ENCODE results near the gene SYCE3. TPM values are rescaled to one million over a fixed set of nuclear protein-coding genes. Genes with fewer than 3 reads are reported as not detected.

SYCE3 gene
- total RNA-seq: not detected in 2 replicates

DNA sequence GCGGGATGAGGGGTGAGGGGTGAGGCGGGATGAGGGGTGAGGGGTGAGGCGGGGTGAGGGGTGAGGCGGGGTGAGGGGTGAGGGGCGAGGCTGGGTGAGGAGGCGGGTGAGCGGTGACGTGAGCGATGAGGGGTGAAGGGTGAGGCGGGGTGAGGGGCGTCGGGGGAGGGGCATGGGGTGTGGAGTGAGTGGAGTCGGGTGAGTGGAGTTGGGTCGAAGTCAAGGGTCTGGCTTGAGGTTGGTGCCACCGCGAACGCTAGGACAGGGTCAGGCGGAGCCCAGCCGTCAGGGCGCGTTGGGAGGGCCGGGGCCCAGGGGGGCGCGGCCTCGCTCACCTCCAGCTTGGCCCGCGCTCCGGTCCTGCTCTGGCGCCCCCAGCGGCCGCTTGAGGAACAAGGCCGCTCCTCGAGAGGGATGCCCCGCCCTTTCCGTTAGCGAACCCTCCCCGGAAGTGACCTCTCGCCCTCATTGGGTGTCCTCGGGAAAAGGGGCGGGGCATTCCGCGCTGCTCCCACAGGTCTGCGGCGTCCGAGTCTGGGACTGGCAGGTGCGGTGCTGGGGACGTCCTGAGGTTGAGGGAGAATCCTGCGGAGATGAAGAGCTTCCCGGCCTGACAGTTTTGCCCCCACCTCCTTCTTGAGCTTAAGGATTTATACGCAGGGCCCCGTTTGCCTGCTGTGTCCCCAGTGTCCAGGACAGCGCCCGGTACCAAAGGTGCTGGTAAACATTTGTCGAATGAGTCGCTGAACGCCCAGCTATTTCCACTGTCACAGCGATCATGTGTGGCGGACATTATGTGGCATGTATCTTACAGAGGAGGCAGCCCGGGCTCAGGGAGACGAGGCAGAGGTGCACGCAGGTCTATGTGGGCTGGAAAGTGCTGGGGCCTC is at the start of gene SYCE3:
Gene SYCE3, minus strand, starts transcription at position 397 of the 890 bp plus-strand sequence. CDS start 6,514 bp downstream, outside the sequence.

GRCh38 chr22:50600538-50600937 is 37.8 kb upstream of the SYCE3 start, which contains the start of gene MAPK8IP2:
Gene MAPK8IP2, plus strand, starts transcription at chr22:50600793. Its CDS starts 26 bp downstream, at chr22:50600819.

GRCh38 chr22:50582493-50583293 is 20.0 kb upstream of the SYCE3 start, which contains the start of gene CHKB:
Gene CHKB, minus strand, starts transcription at chr22:50582849. Its CDS starts 68 bp downstream, at chr22:50582781.

DNA sequence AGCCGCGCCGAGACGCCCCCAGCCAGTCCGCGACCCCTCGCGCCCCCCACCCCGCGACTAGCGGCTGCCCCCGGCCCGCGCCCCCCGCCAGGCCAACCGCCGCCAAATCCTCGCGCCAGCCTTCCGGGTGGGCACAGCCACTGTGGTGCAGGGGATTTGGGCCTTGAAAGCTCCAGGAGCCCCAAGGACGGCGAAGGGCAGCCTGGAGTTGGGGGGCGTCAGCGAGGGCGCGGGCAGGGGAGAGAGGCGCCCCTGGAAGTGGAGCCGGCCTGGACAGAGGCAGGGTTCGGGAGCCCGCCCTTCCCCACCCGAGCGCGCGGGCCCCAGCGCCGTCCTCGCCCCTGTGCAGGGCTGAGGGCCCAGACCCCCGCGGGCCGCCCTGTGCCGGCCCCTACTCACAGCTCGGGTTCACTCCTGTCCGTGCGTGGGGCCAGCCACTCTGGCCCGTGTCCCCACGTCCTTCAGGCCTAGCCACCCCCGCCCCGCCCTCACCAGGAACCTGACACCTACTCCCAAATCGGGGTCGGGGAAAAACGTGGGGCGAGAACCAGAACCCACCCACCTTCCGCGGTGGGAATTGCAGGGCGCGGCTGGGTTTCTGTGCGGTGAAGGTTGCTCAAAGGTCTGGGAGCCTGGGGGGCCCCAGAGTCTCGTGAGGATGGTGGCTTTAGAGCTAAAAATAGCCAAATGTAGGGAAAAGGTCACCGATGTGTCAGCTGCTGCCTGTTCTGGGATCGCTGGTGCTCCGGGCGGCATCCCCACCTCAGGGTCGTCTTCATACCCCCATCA is 15.5 kb upstream of the SYCE3 start, which contains the start of gene CPT1B:
Gene CPT1B, minus strand, starts transcription at position 441 of the 789 bp plus-strand sequence. CDS start 512 bp downstream, outside the sequence.

GRCh38 chr22:50545522-50546325 is 17.0 kb downstream of the SYCE3 start, which contains the start of gene KLHDC7B:
Gene KLHDC7B, plus strand, starts transcription at chr22:50545899. Its CDS starts 345 bp downstream, at chr22:50546244.

DNA sequence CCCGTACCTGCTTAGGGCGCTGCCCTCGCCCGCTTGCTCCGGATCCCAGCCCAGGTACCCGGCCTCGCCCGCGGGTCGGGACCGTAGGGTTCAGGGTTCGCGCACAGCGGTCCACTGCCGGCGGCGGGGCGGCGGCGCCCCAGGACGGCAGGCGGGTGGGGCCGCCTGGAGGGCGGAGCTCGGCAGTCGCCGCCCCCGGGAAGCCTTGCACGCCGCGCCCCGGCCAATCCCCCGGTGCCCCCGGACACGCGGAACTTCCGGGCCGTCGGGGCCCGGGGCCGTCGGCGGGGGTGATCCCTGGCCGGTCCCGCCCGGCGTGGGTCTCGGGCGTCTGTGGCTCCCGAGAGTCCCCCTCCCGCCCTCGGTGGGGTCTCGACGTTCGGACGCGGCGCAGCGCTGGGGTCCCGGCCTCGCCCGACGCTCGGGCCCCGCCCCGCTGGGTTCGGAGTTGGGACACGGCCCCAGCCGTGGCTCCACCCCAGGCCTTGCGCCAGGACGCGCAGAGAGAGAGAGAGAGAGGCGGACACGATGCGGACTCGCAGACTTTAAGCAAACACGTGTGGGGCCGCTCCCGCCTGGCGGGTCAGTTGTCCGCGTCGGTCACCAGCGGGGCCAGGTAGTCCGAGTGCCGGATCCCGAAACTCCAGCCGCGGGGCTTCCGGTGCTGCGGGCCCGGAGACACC is 32.7 kb downstream of the SYCE3 start, which contains the start of gene TYMP:
Gene TYMP, minus strand, starts transcription at position 116 of the 683 bp plus-strand sequence. CDS start 303 bp downstream, outside the sequence.

GRCh38 chr22:50525104-50525857 is 37.4 kb downstream of the SYCE3 start, which contains the start of gene SCO2:
Gene SCO2, minus strand, starts transcription at chr22:50525598. Its CDS starts 1,187 bp downstream, at chr22:50524411.

DNA sequence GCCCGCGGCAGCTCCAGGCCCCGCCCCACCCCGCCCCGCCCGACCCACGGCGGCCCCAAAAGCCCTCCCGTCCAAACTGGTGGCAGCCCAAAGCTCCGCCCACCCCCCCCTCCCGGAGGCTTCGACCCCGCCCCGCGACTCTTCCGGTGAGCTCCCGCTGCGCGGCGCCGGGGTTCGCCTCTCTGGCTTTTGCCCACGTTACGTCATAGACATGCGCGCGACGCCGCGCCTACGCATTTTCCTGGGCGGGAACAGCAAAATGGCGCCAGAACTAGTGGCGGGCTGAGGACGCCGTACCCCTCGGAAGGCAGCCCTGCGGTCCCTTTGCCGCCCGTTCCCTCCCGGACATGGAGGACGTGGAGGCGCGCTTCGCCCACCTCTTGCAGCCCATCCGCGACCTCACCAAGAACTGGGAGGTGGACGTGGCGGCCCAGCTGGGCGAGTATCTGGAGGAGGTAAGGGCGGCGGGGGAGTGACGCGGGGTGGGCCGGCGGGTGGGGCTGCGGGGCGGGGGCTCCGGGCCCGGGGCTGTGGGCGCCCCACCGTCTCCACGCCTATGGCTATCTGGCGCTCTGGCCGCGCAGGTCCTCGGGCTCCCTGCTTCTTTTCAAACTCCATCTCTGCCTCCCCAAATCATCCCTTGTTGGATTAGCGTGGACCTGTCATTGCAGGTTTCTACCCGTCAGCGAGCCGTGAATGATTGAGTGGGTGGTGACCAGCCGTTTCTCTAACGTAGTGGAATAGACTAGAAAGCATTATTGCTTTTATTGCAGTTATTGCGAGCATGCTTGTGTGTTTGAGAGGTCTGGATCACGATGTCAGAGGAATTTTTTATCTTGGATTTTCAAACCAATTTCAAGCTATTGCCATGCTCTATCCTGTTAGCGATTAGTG is 54.5 kb downstream of the SYCE3 start, which contains the start of gene NCAPH2:
Gene NCAPH2, plus strand, starts transcription at position 234 of the 894 bp plus-strand sequence. Its CDS starts 114 bp downstream, at position 348.

GRCh38 chr22:50507421-50507990 is 55.2 kb downstream of the SYCE3 start, which contains the start of gene LMF2:
Gene LMF2, minus strand, starts transcription at chr22:50507702. Its CDS starts 27 bp downstream, at chr22:50507675.

Other genes starting within 250 kb of the SYCE3 start
- gene DENND6B, start 235.9 kb downstream of the SYCE3 start, total RNA-seq: 0.49 and 1.0 TPM in 2 replicates
- gene PPP6R2, start 219.6 kb downstream of the SYCE3 start, total RNA-seq: 31.8 and 35.9 TPM in 2 replicates
- 51.1 and 67.3 TPM in 2 replicates for gene SBF1, start 87.9 kb downstream of the SYCE3 start, total RNA-seq
- gene ADM2, start 81.4 kb downstream of the SYCE3 start, total RNA-seq: 3.5 and 13.8 TPM in 2 replicates
- not detected in 2 replicates for gene MIOX, start 76.1 kb downstream of the SYCE3 start, total RNA-seq
- gene LMF2, start 55.2 kb downstream of the SYCE3 start, total RNA-seq: 46.6 and 50.8 TPM in 2 replicates
- gene NCAPH2, start 54.7 kb downstream of the SYCE3 start, total RNA-seq: 38.7 and 70.9 TPM in 2 replicates
- gene SCO2, start 37.3 kb downstream of the SYCE3 start, total RNA-seq: 2.9 and 5.4 TPM in 2 replicates
- gene TYMP, start 32.9 kb downstream of the SYCE3 start, total RNA-seq: 70.9 and 112 TPM in 2 replicates
- gene KLHDC7B, start 17.0 kb downstream of the SYCE3 start, total RNA-seq: not detected in 2 replicates
- gene CPT1B, start 15.5 kb upstream of the SYCE3 start, total RNA-seq: 2.2 and 7.8 TPM in 2 replicates
- 26.4 and 35.1 TPM in 2 replicates for gene CHKB, start 19.9 kb upstream of the SYCE3 start, total RNA-seq
- gene MAPK8IP2, start 37.9 kb upstream of the SYCE3 start, total RNA-seq: 0.72 and 1.1 TPM in 2 replicates
- 41.6 and 55.7 TPM in 2 replicates for gene ARSA, start 65.2 kb upstream of the SYCE3 start, total RNA-seq
- 3.9 and 5.2 TPM in 2 replicates for gene SHANK3, start 109.9 kb upstream of the SYCE3 start, total RNA-seq
- not detected in 2 replicates for gene ACR, start 175.3 kb upstream of the SYCE3 start, total RNA-seq
- gene RABL2B, start 220.7 kb upstream of the SYCE3 start, total RNA-seq: 9.7 and 11.4 TPM in 2 replicates

All from hair follicular keratinocyte (primary cell).